Hematopoietic multipotent progenitor cell treated with erythropoietin and hydrocortisone succinate and interleukin-3 and kit ligand, for 8 days (in vitro differentiated cells): ENCODE data around the gene FFAR2.
"Not testable (repeated sequence)": the region's sequence is repeated elsewhere in the genome, so short reads cannot be mapped to it uniquely, and the experiment has no call there.

Experiments used
- DNase-seq: peaks from one replicate; pipeline ENCODE4 v3.0.0-alpha.2; 2015

The FFAR2 gene

GRCh38 chr19:35458192-35458591 lies 10.1 kb downstream of the FFAR2 start:
- DNase-seq: no peak

GRCh38 chr19:35458731-35459391 lies 10.8 kb downstream of the FFAR2 start:
- DNase-seq: no peak

DNA sequence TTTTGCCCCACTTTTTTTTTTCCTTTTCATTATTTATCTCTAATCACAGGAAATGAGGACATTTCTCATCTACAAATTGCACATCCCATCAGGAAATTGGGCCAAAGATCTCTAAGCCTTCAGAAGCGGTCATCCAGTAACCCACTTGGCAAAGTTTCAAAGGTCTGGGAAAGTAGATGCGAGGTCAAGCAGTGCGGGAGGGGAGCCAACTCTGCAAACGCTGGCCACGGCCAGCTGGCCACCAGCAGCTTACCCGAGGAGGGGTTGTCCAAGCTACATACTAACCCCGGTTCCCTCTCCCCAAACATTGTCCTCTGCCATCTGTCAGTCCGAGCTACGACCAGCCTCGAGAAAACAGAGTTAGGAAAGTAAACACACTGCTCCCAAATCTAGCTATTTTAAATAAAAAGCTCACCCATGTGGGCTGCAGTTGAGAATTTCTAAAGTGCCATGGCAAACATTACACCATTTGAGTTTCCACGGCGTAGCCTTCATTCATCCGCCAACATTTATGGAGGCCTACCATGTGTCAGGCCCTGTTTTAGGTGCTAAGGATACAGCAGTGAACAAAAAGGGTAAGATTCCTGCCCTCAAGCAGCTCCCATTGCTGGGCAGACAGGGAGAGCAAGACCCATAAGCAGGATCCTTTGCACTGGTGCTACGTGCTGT lies 11.5 kb downstream of the FFAR2 start:
- DNase-seq: no peak

- no peak for DNase-seq
Measured at GRCh38 chr19:35460608-35461007, 12.6 kb downstream of the FFAR2 start.

DNA sequence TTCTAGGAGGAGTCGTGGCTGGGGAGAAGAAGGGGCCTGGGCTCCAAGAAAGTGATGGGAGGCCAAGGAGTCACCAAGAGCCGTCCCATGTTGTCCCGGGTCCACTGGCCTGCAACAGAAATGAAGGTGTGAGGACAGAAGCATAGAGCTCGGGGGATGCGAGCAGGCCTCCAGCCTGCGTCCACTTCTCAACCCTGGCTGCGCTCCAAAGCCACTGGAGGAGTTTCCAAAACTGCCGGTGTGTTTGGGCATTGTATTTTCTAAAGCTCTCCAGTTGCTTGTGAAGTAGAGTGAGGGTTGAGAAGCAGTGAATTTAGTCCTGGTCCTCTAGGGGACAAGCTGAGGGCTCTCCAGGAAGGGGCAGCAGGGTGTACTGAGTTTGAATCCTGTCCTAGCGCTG lies 13.0 kb downstream of the FFAR2 start:
- DNase-seq: no peak

GRCh38 chr19:35461788-35462187 lies 13.7 kb downstream of the FFAR2 start:
- not testable (repeated sequence) for DNase-seq

DNA sequence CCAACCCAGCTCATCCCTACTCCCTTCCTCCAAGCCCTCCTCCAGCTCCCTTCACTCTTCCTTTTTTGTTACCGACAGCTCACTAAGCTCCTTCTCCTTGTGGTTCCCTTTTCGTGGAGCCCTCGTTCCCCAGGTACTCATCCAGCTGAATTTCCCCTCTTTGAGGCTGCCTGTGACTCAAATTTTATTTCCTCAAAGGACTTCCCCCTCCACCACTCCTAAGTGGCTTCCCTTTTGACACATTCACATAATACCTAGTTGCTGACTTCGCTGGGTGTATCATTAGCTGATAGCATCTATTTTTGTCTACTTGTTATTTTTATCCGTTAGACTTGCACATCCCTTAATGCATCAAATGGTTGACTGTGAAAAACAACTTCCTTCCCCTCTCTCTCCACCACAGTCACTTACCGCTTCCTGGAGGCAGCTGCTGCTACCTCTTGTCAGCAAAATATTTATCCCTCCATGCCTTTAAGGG lies 14.5 kb downstream of the FFAR2 start:
- peak; percentile 14 for DNase-seq

DNA sequence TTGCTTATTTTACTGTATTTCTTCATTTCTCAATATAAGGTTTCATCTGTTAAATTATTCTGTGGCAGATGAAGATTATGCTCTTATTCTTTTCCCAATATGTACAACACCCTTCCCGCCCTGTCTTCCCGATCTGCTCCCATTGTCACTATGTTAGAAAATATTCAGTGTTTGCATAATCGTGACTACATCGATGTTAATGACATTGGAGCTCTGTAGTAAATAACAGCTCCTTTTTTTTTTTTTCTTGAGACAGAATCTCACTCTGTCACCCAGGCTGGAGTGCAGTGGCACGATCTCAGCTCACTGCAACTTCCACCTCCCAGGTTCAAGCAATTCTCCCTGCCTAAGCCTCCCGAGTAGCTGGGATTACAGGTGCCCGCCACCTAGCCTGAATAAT lies 14.9 kb downstream of the FFAR2 start:
- DNase-seq: not testable (repeated sequence)

DNA sequence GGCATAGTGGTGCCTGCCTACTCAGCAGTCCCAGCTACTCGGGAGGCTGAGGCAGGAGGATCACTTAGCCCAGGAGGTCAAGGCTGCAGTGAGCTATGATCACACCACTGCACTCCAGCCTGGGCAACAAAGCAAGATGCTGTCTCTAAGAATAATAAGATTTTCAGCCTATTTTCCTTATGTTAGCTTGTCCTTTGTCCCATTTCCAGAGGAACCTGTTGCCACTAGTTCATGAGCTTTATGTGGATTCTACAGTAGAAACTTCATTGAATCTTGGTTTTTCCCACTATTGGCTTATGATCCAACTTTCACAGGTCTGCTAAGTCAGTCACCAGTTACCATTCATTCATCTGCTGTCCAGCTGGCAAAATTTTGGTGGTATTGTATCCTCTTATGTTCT lies 18.2 kb downstream of the FFAR2 start:
- DNase-seq: no peak

- DNase-seq: peak; percentile 72
Measured at GRCh38 chr19:35468637-35469036, 20.6 kb downstream of the FFAR2 start.

- no peak for DNase-seq
Measured at GRCh38 chr19:35470128-35470527, 22.1 kb downstream of the FFAR2 start.

DNA sequence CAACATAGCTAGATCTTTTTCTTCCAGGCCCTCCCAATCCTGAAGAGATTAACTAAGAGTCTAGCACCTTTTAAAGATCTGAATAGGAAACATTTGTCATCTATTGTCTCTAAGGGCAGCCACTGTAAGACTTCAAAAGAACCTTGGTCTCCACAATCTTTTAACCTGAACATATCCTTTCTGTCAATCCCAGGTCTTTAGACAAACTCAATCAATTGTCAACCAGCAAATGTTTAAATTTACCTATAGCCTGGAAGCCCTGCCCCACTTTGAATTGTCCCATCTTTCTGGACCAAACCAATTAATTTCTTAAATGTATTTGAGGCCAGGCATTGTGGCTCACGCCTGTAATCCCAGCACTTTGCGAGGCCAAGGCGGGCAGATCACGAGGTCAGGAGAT lies 23.0 kb downstream of the FFAR2 start:
- DNase-seq: not testable (repeated sequence)

DNA sequence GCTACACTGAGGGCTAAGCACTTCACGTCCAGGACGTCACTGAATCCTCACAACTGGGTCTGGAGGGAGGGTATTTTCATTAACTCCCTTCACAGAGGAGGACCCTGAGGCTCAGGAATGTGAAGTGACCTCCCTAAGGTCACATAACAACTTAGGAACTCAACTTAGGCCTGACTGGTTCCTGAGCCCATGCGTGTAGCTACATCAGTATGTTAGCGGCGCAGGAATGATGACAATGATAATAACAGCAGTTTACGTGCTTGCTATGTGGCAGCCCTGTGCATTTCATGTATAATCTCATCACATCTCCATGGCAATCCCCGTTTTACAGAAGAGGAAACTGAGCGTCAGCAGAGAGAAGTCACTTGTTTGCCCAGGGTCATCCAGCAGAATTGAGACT lies 23.9 kb downstream of the FFAR2 start:
- DNase-seq: no peak

- DNase-seq: no peak
Measured at GRCh38 chr19:35474104-35474503, 26.0 kb downstream of the FFAR2 start.

- not testable (repeated sequence) for DNase-seq
Measured at GRCh38 chr19:35474594-35474993, 26.5 kb downstream of the FFAR2 start.

GRCh38 chr19:35476149-35476548 lies 28.1 kb downstream of the FFAR2 start:
- DNase-seq: no peak

- no peak for DNase-seq
Measured at GRCh38 chr19:35478794-35479677, 31.0 kb downstream of the FFAR2 start.

DNA sequence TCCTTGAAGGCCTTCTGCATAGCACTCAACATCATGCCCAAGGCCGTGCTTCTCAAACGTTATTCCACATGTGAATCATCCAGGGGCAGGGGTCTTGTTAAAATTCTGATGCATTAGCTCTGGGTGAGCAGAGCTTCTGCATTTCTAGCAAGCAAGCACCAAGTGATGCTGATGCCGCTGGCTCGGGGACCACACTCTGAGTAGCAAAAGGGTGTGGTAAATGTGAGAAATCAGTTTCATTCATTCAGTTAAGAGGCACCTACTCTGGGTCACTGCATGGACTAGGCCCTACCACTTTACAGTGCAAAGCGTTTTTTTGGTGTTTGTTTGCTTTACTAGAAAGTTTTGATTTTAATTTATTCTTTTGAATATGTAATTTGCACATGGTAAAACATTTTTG lies 35.0 kb downstream of the FFAR2 start:
- DNase-seq: no peak

DNA sequence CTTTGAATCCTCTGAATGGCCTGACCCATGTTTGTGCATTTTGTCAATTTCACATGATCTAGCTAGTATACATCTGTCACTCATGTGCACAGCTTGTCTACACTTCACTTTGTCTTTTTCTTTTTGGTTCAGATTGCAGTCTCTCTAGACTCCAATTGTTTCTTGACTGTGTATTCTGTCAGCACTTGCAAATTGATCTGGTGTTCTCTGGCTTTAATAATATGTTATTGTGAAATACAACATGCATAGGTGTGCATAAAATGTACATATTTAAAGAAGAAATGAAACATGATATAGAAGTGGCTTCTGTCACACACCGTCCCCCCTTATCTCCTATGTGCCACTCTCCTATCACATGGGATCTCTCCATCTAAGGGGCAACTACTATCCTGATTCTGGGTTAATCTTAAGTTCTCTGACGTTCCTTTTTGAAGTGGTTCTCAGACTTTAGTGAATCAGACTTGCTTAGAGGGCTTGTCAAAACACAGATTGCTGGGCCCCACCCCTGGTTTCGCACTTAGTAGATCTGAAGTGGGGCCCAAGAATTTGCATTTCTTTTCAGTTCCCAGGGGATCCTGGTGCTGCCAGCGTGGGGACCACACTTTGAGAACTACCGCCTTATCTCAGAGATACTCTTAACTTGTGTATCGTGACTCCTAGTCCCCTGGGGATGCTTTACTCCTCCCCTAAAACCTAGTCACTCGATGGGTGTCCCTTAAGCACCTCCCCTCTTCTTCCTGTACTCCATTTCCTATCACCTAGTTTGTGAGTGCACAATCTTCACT lies 36.4 kb downstream of the FFAR2 start:
- DNase-seq: no peak

DNA sequence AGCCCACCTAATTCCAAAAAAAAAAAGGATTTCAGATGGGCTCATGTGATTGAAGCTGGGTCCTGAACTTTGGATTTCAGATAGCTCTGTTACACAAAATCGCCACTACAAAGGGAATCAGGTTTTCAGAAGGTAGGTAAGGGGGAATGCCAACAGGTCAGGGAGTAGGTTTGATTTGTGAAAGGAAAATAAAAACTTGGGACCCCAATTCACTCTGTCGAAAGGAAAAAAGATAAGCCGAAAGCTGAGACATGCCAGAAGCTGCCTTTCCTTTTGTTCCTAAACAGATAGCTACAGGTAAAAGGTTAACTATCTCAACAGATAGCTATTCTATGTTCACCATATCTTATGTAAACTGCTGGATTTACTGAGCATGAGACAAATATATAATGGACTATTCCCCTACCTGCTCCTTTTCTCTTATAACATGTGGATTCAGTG lies 38.2 kb downstream of the FFAR2 start:
- no peak for DNase-seq

DNA sequence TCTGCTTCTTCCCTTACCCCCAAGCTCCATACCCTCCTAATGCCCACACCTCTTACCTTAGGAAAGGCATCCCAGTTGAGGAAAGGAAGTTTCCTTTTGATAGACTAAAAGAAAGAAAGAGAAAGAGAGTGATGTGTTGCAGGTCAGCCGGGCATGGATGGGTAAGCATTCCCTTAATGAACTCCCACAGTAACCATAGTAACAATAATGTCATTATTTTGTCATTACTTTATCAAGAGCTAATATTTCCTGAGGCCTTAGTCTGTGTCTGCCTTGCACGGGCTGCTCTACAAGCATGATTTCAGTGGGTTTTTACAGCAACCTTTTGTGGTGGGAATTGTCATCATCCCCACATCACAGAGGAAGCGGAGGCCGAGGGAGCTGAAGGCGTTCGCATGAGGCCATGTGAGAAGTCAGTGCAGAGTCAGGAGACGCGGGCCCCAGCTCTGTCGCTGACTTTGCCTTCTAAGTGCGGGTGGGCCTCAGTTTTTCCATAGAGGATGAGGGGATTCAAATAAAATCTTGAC lies 39.7 kb downstream of the FFAR2 start:
- DNase-seq: no peak

- DNase-seq: no peak
Measured at GRCh38 chr19:35488677-35489076, 40.6 kb downstream of the FFAR2 start.

DNA sequence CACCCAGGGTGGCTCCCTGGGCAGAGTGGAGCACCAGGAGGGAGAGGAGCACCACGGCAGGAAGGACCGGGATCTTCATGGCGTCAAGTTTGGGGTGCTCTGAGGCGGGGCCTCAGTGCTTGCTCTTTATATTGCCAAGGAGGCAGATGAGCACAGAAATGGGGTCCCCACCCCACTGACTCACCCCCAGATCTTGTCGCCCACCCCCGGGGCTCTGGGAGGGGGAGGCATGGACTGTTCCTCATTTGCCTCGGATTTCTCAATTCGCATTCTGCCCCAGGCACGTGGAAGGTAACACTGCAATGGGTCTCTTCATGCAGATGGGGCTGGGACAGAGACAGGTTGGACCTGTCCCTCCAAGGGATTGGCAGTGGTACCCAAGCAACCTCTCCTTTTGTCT lies 42.3 kb downstream of the FFAR2 start, which contains the start of gene KRTDAP:
TSS of gene KRTDAP (minus strand) at position 101 of the 400 bp plus-strand sequence. CDS start at position 79, 22 bp downstream.
- no peak for DNase-seq
